NCI-H1930 (cell line): ENCODE data around the gene SHLD1.
A peak's percentile ranks its signal among the peaks of the same experiment; 100 is the strongest.
"Not testable (repeated sequence)": the region's sequence is repeated elsewhere in the genome, so short reads cannot be mapped to it uniquely, and the experiment has no call there.

Source experiments
- DNase-seq, 2 experiments: peaks; one replicate each; lab custom pipeline; 2025; lab: John Stamatoyannopoulos, UW

SHLD1 gene, protein sequence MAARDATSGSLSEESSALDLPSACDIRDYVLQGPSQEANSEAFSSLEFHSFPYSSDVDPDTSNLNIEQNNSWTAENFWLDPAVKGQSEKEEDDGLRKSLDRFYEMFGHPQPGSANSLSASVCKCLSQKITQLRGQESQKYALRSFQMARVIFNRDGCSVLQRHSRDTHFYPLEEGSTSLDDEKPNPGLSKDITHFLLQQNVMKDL

DNA sequence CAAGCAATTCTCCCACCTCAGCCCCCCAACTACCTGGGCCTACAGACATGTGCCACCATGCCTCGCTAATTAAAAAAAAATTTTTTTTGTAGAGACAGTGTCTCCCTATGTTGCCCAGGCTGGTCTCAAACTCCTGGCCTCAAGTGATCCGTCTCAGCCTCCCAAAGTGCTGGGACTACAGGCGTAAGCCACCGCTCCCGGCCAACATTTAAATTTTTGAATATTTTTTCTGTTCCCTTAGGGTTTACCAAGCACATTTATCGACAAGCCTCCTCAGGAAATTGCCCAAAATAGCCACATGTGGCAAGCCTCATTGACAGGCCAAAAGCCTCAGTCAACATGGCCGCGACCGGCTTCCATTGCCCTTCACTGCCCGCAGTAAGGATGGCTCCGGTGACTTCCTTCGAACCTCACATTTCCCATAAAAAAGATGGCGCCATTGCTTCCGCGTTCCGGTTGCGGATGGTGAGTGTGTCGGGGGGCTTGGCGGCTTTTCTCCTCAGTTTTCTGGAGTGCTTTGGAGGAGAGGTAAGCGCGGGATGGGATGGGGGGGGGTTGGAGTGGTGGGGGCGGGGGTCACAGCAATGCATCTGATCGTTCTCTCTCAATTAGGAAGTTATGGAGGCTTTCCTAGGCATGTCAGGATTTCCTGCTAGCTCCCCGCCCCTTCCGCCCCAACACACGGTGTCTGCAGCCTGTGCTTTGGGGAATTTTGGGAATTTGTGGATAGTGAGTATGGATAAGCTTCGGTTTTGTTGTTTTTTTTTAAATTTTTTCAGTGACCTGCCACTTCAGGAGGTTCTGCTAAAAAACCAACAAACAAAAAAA lies at the start of gene SHLD1:
Gene SHLD1 (plus strand): TSS at position 450 of the 828 bp plus-strand sequence. CDS start 22,465 bp downstream, outside the sequence.
- DNase-seq, result peak; percentile 69 to 77

DNA sequence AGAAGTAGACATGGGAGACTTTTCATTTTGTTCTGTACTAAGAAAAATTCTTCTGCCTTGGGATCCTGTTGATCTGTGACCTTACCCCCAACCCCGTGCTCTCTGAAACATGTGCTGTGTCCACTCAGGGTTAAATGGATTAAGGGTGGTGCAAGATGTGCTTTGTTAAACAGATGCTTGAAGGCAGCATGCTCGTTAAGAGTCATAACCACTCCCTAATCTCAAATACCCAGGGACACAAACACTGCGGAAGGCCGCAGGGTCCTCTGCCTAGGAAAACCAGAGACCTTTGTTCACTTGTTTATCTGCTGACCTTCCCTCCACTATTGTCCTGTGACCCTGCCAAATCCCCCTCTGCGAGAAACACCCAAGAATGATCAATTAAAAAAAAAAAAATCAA lies 47.9 kb upstream of the SHLD1 start:
- DNase-seq, result not testable (repeated sequence)

DNA sequence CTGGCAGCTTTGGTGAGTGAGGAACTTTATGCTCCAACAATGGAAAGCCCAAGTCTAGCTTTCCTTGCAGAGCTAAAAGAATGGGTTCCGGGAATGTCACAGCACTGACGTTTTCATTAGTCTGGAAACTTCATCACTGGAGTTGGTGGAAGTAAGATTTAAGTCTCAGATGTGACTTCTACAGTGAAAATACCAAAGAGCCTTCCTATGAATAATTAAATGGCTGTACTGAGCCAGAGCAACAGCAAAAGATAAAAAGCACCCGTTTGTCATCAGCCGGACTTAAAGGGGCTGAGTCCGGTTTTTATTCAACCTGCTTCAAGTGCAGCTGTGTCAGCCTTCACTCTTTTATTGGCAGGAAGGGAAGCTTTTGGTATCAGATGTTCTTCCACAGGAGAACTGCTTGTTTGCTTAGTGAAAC lies 46.5 kb upstream of the SHLD1 start:
- DNase-seq, result no peak

DNA sequence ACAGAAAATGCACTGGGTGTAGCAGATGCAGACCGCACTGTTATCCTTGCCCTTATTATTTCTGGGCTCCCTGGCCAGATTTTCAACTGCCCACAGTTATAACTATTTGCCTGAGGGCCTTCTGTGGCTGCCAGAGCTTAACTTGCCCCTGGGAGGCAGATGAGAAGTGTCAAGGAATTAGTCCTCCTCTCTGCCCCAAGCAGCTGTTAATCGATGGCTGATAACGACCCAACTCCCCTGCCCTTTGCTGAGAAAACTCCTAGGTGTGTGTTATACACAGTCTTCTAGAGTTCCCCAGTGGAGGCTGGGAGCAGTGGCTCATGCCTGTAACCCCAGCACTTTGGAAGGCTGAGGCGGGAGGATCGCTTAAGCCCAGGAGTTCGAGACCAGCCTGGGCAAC lies 44.4 kb upstream of the SHLD1 start:
- no peak for DNase-seq

DNA sequence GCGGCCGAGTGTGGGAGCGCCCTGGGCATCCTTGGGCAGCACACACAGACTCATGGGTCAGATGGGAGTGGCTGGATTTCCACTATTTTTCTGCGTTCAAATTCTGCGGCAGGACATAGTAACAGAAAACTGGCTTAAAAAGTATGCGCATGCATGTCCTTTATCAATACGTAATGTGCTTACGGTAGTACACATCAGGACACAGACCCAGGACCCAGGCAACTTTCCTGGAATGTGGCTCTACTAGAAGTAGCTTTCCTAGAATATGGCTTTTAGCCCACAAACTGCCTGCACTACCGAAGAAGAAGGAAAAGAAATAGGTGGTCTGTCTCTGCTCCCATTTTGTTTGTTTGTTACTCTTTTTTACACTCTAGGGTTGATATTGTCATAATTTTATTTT lies 43.4 kb upstream of the SHLD1 start:
- DNase-seq, result no peak

DNA sequence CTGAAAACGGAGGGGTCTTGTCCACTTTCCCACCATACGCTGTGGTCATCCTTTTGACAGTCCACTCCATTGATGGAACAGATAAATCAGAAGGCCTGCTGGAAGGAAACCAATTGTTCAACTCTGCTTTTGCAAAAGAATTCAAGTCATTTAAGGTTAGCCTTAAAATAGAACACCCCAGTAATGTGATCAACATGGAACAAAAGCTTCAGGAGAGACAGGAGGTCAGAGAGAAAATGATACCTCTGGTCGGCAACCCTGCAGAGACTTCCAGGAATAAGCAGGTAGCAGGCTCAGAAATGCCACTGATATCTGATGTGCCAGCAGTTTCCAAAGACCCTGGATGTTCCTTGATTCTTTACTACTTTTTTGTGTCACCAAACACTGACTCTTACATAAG lies 39.6 kb upstream of the SHLD1 start:
- no peak for DNase-seq

DNA sequence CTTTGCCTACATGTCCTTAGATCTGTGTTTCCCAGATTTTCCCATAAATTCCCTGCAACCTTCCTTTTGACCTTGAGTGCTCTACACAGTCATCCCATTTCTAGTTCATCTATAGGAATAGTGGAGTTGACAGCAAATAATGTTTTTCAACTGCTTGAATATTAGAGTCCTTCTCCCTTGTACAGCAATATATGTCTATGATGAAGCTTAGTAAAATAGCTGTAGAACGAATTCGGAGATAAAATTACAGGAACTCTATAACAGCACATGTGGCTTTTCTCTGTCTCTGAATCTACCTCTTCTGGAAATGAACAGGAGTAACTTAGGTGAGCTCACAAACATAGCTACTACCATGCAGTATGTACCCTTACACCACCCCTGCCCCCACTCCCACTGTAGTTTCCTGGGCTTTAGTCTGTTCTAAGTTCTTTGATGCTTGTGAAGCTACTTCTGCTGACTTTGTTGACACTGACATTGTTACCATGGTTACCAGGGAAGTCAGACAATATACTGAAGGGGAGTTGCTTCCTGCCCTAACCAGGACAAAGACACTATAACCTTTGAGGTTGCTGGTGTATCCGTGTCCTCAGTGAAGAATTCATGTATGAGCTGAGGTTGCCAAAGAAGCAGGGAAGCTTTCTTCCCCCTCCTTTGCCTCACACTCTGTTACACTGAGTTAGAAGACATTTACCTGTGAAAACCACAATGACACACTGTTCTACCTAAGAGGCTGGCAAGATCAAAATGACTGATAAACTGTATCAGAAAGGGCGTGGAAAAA lies 35.8 kb upstream of the SHLD1 start:
- no peak for DNase-seq

DNA sequence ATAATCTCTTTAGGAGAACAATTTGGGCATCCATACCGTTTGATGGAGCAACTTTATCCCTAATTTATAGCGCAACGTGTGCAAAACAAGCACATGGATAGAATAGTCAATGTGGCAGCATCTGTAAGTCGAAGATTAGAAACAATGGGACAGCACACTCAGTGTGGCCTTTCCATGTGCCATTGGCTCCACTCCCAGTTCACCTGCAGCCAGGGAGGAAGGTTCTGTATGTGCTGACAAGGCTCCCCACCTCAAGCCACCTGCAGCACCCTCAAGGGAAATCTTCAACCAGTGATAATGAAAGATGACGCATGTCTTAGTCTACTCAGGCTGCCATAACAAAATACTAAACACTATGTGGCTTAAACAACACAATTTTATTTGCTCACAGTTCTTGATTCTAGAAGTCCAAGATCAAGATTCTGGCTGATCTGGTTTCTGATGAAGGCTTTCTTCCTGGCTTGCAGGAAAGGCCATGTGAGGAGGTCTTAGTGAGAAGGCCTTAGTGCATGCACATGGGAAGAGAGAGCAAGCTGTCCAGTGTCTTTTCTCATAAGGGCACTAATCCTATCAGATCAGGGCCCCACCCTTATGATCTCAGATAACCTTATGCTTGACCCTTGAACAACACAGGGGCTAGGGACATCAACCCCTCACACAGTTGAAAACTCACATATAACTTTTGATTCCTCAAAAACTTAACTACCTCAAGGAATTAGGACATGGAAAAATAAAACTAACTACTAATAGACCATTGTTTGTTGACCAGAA lies 34.9 kb upstream of the SHLD1 start:
- DNase-seq, result no peak

DNA sequence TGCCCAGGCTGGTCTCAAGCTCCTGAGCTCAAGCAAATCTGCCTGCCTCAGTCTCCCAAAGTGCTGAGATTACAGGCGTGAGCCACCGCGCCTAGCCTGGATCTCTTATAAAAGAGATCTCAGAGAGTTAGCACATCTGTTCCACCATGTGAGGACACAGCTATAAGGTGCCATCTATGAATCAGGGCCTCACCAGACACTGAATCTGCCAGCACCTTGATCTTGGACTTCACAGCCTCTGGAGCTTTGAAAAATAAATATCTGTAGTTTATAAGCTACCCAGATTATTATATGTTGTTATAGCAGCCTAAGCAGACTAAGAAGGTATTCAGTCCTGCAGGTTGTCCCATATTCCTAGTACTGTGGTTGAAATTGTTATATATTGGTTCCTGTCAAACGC lies 33.2 kb upstream of the SHLD1 start:
- no peak for DNase-seq

DNA sequence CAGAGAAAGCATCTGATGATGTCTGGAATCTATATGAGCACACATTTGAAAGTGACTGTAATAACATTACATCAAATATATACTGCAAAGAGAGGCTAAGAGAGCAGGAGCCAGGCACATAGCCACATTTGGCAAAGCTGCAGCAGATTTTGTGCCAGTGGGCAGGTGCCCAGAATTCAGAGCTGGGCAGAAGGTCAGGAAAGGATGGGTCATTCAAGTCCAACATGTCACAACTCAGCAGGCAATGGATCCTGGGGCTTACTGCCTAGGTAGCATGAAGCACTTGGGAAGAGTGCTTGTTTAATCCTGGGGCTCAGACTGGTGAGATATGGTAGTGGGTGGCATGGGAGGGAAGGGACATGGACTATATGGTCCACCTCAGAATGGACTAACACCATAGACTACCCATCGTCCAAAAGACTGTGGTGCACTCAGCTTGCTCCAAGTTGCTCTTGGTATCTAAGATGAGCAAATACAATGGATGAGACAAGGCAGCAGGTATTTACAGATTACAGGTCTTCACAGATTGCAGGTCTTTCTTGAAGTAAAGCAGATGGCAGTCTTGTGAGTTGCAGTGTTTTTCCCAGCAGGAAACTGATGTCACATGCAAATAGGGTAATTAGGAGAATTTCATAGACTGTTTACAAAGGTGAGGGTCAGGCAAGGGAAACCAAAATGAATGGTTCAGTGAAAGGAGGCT lies 31.2 kb upstream of the SHLD1 start:
- no peak for DNase-seq

DNA sequence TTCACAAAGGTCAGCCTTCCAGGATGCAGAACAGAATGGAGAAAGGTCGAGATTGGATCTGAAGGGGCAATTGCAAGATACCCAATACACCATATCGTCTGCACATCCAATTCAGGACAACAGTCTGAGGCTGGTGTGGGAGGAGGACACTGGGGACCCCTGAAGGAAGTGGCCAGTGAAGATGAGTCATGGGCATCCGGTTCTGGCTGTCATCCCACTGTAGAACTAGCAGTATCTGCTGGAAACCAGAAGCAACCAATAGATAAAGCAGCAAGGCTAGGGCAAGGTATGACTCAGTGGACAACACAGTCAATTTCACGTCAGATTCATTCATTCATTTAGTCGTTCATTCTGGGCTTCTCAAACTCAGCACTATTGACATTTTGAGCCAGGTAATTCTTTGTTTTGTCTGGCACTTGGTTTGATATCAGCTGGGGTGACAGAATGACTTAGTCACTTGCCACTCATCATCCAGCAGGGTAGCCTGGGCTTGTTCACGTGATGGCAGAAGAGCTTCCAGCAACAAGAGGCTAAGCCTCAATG lies 30.3 kb upstream of the SHLD1 start:
- no peak for DNase-seq

DNA sequence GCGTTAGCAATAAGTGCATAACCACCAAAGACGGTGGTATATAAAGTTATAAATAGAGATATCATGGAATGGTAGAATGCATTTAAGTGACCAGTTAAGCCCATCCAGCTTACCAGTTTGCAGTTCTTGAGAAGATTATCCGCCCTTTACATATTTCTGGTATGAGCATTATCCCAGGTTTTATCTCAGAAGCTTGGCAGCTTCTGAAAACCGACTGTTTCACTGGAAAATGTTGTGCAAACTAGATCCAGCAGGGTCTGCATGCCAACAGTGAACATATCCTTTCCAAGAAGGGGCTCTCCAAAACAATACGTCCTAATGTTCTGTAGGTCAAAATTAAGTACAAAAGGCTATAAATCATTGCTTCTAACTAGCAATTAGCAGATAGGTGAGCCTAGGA lies 29.5 kb upstream of the SHLD1 start:
- no peak for DNase-seq

DNA sequence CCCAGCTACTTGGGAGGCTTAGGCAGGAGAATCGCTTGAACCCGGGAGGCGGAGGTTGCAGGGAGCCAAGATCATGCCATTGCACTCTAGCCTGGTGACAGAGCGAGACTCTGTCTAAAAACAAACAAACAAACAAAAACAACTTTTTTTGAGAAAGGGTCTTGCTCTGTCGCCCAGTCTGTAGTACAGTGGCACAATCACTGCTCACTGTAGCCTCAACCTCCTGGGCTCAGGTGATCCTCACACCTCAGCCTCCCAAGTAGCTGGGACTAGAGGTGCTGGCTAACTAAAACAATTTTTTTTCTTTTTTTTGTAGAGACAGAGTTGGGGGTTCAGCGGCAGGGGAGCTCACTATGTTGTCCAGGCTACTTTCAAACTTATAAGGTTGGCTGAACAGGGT lies 28.8 kb upstream of the SHLD1 start:
- not testable (repeated sequence) for DNase-seq

DNA sequence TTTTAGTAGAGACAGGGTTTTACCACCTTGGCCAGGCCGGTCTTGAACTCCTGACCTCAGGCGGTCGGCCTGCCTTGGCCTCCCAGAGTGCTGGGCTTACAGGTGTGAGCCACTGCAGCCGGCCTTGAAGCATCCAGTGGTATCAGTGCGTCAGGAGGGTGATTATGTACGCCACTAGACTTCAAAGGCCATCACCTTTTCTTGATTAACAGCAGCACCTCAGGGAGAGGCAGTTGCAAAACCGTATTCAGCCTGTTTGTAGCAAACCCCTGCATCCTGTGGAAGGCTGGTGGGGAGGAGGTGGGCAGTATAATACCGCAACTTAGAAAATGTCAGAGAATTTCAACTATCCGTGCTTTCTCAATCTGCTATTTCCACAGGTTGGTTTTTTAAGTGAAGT lies 27.3 kb upstream of the SHLD1 start:
- DNase-seq, result no peak

DNA sequence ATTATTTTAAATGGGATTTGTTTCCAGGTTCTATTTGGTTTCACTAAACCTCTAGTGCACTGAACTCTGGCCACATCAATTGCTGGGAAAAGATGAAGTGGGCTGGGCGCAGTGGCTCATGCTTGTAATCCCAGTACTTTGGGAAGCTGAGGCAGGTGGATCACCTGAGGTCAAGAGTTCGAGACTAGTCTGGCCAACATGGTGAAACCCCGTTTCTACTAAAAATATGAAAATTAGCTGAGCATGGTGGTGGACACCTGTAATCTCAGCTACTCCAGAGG lies 25.1 kb upstream of the SHLD1 start:
- not testable (repeated sequence) for DNase-seq

DNA sequence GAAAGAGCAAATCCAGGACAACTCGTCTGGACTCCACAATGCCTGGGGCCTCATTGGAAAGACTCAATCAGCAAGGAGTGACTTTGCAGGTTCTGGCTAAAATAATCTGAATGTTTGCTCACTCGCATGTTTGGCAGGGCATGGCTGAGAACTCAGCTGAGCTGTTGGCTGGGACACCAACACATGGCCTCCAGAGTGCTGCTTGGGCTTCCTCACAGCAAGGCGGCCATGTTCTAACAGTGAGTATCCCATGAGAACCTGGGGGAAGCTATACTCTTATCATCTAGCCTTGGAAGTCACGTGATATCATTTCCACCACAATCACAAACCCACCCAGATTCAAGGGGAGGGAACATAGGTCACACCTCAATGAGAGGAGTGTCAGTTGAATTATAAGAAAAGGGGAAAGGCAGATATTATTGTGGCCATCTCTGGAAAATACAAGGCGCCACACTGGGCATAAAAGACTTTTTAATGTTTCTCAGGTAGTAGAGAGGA lies 23.1 kb upstream of the SHLD1 start:
- no peak for DNase-seq

DNA sequence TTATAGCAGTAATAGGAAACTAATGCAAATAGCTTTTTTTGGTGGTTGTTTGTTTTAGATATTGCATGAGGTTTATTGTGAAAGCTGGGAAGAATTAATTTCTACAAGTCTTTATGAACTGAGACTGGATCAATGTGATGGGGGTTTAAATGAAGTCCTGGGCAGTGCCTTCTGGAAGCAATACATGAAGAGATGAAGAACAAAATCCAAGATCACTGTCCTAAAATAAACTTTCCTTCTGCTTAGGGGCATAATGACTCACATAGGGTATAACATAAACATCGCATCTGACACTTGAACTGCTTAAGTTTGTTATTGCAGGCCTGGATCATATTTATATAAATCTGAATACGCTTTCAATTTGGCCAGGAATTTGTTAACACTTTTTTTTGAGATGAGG lies 20.9 kb upstream of the SHLD1 start:
- no peak for DNase-seq

DNA sequence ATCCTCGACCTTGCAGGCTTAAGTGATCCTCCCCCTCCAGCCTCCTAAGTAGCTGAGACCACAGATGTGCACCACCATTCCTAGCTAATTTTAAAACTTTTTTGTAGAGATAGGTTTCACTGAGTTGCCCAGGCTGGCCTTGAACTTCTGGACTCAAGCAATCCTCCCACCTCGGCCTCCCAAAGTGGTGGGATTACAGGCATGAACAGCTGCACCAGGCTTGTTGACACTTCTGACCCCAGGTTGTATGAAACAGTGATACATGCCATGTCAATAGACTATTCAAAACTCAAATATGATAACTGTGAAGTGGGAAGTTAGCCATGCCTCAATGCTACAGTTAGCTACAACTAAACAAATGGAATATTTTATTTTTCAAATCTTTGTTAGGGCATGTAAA lies 20.1 kb upstream of the SHLD1 start:
- no peak for DNase-seq

DNA sequence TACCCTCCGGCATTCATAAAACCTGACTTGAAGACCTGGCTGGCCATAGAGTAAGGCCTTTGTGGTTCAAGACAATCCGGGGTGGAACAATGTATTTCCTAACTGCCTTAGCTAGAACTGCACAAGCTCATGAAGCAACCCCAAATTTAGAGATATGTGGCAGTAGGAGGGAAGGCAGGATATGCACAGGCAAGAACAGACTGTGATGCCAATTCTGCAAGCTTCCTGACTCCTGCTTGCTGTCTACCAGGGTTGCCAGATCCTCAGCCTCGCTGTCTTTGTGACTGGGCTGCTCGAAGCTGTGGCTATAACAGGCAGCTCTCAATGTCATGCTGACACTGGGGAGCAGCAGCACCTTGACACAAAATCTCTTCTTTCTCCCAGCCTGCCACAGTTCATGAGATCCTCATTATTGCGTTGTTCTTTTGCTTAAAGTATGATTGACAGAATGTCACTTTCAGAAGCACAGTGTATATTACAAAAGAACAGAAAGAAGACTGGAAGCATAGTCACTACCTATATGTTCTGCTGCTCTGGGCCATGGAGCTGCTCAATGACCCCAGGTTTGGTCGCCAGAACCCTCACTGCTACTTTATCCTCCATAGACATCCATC lies 18.3 kb upstream of the SHLD1 start:
- no peak for DNase-seq

DNA sequence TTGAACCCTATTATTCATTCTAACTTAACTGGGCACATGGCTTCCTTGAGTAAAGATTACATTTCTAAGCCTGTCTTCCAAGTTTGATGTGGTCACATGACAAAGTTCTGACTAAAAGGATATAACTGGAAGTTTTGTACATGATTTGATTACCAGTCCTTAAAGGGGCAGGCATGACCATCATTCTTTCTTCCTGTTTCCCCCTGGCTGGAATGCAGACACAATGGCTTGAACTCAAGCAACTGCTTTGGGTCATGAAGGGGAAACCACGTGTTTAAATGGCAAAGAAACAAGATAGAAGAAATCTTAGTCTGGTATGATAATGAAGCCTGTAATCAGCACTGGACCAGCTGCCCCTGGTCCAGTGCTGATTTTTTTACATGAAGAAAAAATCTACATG lies 15.6 kb upstream of the SHLD1 start:
- DNase-seq, result no peak
